Activated CD4-positive, alpha-beta memory T cell treated with anti-CD3 and anti-CD28 coated beads, Interleukin-2, amount 10 ng/mL, durations not matched to agents 7 days and 5 days (primary cell): Measurements from ENCODE around the gene PXN. TPM values are rescaled to one million over a fixed set of nuclear protein-coding genes. Genes with fewer than 3 reads are reported as not detected.

ENCODE experiments used
- CTCF ChIA-PET: fragments of 350-600 bp; sonication (Branson Sonifier 250); formaldehyde crosslinking; loops from one replicate; lab custom pipeline; 2021; ENCODE audit warnings: antibody characterized with exemption, inconsistent platforms; lab: Charles Lee
- POLR2A ChIA-PET: fragments of 350-600 bp; sonication (Branson Sonifier 250); formaldehyde crosslinking; loops from one replicate; lab custom pipeline; 2021; ENCODE audit warnings: antibody characterized with exemption; lab: Charles Lee
- DNase-seq: peaks from one replicate; pipeline ENCODE4 v3.0.0-alpha.2; 2020
- H3K27ac Mint-ChIP-seq: one replicate; pipeline ENCODE4 v1.8.0; 2021; ENCODE audit warnings: mild to moderate bottlenecking, mixed read lengths
- H3K27me3 Mint-ChIP-seq: one replicate; pipeline ENCODE4 v1.8.0; 2021; ENCODE audit warnings: mixed read lengths
- H3K36me3 Mint-ChIP-seq: one replicate; pipeline ENCODE4 v1.8.0; 2021; ENCODE audit warnings: low read depth, mixed read lengths
- H3K4me1 Mint-ChIP-seq: one replicate; pipeline ENCODE4 v1.8.0; 2021; ENCODE audit warnings: mixed read lengths
- H3K4me3 Mint-ChIP-seq: one replicate; pipeline ENCODE4 v1.8.0; 2021; ENCODE audit warnings: mild to moderate bottlenecking, mixed read lengths
- H3K9me3 Mint-ChIP-seq: one replicate; pipeline ENCODE4 v1.8.0; 2021; ENCODE audit warnings: mixed read lengths
- total RNA-seq, 2 experiments: library from RNA; stranded (reverse); gene quantifications; one replicate each; pipeline ENCODE4 v1.2.3, GENCODE V29; 2021

PXN gene
- total RNA-seq, 2 experiments from 2014 or later, result 271 to 274 TPM

DNA sequence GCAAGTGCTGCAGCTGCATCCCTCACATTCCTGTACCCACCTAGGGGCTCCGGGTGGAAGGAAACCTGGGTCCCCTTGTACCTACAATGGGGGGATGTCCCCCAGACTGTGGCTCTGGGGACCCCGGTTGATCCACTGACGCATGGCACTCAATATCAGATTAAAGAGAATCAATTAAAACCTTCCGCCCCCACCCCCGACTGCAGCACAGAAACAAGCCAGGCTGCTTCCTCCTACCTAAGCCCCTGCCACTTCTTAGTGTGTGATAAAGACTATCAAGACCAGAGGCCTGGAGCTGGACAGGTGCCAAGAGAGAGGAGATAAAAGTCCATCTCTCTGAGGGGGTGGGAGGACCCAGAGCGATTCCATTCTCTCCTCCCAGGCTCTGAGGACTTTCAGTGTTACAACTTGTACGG is 36.5 kb downstream of the PXN start:
- H3K4me3 Mint-ChIP-seq, result no peak overlapping the region
- POLR2A ChIA-PET, result interaction anchor here (1.0 to 10.3 kb wide), 7 partner anchors 9 to 111 kb away, joined by 3 to 330 read pairs (median 159); partner anchors contain the start of genes PXN, RNU4-1, RNU4-2 and RPLP0
- H3K4me1 Mint-ChIP-seq, result peaks cover 91% of the 10 kb centered on the region
- DNase-seq, result no peak
- H3K27me3 Mint-ChIP-seq, result no peaks in the 10 kb centered on the region
- H3K27ac Mint-ChIP-seq, result peak overlapping the region; percentile 94
- no peaks in the 10 kb centered on the region for H3K9me3 Mint-ChIP-seq
- peaks cover 49% of the 10 kb centered on the region for H3K36me3 Mint-ChIP-seq
- CTCF ChIA-PET, result interaction anchor here (1.1 to 9.7 kb wide), 16 partner anchors 10 to 97 kb away, joined by 3 to 561 read pairs (median 8); partner anchors contain the start of genes PXN, RNU4-1, RNU4-2 and RPLP0

DNA sequence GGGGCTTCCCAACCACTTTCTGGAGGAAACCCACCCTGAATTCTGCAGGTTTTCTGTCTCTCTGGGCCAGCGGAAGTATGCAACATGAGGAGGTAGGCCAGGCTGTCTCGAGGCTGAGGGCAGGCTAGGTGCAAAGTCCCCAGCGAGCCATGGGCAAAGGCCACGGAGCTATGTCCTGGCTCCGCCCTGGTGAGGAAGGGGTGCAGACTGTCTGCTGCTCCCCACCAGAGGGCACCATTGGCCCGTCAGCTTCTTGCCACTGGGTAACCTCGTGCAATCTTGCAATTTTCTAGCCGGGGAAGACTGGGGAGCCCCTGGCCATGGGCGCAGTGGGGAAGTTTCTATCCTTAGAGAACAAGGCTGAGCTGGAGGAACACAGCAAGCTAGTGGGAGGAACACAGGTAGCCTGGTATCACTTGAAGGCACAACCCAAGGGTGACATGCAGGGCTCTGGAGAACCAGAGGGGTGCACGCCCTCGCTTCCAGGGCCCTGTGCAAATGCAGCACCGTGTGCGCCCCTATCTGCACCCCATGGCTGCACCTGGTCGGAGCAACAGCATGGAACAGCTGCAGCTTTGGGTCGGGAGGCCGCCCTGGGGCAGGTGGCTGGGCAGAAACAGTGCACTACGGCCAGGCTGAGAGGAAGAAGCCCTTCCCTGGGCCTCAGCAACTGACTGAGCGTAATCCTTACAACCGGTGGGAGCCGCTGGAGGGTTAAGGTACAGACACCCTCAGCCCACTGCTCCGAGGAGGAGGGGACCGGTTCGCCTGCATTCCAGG is 37.0 kb downstream of the PXN start:
- ChIA-PET POLR2A (interaction anchor here (0.7 to 10.3 kb wide), 10 partner anchors 9 to 69 kb away, joined by 3 to 330 read pairs (median 6); partner anchors contain the start of genes PXN, RNU4-1, RNU4-2 and RPLP0), CTCF (interaction anchor here (0.5 to 9.7 kb wide), 30 partner anchors 8 to 628 kb away, joined by 3 to 561 read pairs (median 6); partner anchors contain the start of genes PXN, RAB35, RNU4-1 and RNU4-2)
- H3K4me1 Mint-ChIP-seq, result peaks cover 85% of the 10 kb centered on the region
- DNase-seq, result peak; percentile 91
- H3K4me3 Mint-ChIP-seq, result peak overlapping the region; percentile 47
- H3K9me3 Mint-ChIP-seq, result no peaks in the 10 kb centered on the region
- H3K27ac Mint-ChIP-seq, result peak overlapping the region; percentile 77
- H3K36me3 Mint-ChIP-seq, result peaks cover 47% of the 10 kb centered on the region
- H3K27me3 Mint-ChIP-seq, result no peaks in the 10 kb centered on the region

DNA sequence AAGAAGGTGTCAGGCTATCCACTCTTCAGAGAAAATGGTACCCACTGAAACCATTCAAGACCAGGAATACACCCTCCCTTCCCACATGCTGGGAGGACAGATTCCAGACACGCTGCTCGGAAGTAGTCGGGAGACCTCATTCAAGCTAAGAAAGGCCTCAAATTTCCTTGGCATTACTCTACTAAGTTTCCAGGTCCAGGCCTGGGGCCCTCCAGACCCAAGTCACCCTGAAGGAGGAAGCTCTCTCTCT is 37.6 kb downstream of the PXN start:
- POLR2A ChIA-PET, result interaction anchor here (0.7 to 10.3 kb wide), 10 partner anchors 9 to 69 kb away, joined by 3 to 330 read pairs (median 6); partner anchors contain the start of genes PXN, RNU4-1, RNU4-2 and RPLP0
- no peaks in the 10 kb centered on the region for H3K9me3 Mint-ChIP-seq
- H3K27ac Mint-ChIP-seq, result peak overlapping the region; percentile 22
- CTCF ChIA-PET, result interaction anchor here (0.5 to 9.7 kb wide), 30 partner anchors 8 to 629 kb away, joined by 3 to 561 read pairs (median 6); partner anchors contain the start of genes PXN, RAB35, RNU4-1 and RNU4-2
- no peak overlapping the region for H3K4me3 Mint-ChIP-seq
- peaks cover 80% of the 10 kb centered on the region for H3K4me1 Mint-ChIP-seq
- no peak for DNase-seq
- peaks cover 50% of the 10 kb centered on the region for H3K36me3 Mint-ChIP-seq
- no peaks in the 10 kb centered on the region for H3K27me3 Mint-ChIP-seq

DNA sequence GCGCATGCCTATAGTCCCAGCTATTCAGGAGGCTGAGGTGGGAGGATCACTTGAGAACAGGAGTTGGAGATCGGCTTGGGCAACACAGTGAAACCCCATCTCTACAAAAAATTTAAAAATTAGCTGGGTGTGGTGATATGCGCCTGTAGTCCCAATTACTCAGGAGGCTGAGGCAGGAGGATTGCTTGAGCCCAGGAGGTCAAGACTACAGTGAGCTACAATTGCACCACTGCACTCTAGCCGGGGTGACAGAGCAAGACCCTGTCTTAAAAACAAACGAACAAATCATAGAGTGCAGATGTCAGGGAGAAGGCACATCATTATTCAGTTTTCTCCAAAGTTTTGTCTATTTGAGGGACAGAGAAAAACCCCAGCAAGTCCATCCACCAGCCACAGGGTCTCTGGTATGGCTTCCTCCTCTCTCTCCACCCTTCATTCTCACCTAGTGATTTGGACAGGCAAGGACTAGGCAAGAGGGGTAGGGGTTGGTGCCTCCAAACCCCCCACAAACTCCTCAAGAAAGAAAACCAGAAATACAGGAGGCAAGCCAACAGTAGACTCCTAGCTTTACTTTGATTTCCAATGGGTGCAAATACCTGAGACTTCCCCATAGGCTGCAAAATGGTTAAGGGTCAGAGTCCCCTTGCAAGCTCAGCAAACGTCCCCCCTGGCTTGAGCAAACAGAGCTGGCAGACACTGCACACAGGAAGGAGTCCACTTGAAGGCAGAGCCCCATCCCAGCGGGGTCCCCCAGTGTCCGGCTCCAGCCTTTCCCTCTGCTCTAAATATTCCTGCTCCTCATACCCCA is 38.1 kb downstream of the PXN start:
- peaks cover 74% of the 10 kb centered on the region for H3K4me1 Mint-ChIP-seq

DNA sequence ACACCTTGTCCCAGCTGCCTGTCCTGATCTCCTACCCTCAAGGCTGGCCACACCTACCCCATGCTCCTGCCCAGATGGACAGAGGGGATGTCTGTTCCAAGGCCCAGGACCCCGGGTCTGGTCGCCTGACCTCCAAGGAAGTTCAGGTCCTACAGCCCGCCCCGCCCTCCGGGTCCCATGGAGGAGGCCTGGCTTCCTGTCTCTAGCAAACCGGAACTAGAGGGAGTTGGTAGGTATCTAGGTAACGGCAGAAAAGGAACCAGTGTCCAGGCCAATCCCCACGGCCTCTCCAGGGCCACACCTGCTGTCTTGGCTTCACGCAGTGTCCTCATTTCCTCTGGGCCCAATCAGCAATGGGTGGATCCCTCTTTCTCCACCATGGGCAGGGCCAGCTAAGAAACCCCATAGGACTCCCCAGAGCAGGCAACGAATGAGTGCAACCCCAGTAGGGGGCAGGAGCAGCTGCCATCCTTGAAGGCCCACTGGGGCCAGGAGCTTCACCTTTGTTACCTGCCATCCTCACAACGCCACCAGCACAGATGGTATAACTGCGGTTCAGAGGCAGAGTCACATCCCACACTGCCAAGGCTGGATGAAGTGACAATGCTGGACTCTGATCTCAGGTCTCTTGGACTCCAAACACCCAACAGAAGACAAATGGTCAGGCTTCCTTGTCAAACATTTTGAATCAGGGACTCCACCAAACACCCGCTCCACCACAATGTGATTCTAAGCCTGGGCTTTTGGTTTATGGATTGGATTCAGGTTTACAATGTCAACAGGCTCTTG is 39.5 kb downstream of the PXN start:
- peak overlapping the region; percentile 84 for H3K27ac Mint-ChIP-seq
- H3K4me1 Mint-ChIP-seq, result peaks cover 60% of the 10 kb centered on the region

More for the DNA sequence above, 38.1 kb downstream of the PXN start:
- POLR2A ChIA-PET, result interaction anchor here (0.7 to 10.3 kb wide), 10 partner anchors 8 to 70 kb away, joined by 3 to 330 read pairs (median 6); partner anchors contain the start of genes PXN, RNU4-1, RNU4-2 and RPLP0
- Mint-ChIP-seq H3K9me3 (no peaks in the 10 kb centered on the region), H3K4me3 (no peak overlapping the region), H3K27ac (peak overlapping the region; percentile 26), H3K27me3 (no peaks in the 10 kb centered on the region), H3K36me3 (peaks cover 51% of the 10 kb centered on the region)
- DNase-seq, result no peak
- CTCF ChIA-PET, result interaction anchor here (0.6 to 9.7 kb wide), 30 partner anchors 7 to 179 kb away, joined by 3 to 561 read pairs (median 6); partner anchors contain the start of genes PXN, RAB35, RNU4-1 and RNU4-2

DNA sequence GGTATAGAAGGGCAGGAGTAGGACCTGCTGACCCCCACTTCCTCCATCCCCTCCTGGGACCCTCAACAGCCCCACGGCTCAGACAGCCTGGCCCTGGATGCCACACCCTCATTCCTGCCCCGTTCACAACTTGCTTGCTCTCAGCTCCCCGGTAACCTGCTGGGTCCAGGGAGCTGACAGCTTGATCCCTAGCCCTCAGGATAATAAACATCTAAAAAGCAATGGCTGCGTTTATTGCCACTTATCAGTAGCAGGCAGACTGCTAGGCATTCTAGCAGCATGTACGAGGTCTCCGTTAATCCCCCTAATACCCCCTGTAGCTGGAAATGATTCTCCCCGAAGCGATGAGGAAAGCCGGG is 40.4 kb downstream of the PXN start:
- Mint-ChIP-seq H3K27me3 (no peaks in the 10 kb centered on the region), H3K4me3 (no peak overlapping the region), H3K9me3 (no peaks in the 10 kb centered on the region), H3K27ac (peak overlapping the region; percentile 84), H3K36me3 (peaks cover 60% of the 10 kb centered on the region), H3K4me1 (peaks cover 52% of the 10 kb centered on the region)
- no peak for DNase-seq
- CTCF ChIA-PET, result interaction anchor here (0.7 to 9.7 kb wide), 5 partner anchors 10 to 39 kb away, joined by 3 to 561 read pairs (median 40); partner anchors contain the start of genes PXN and RPLP0
- POLR2A ChIA-PET, result interaction anchor here (8.2 to 10.3 kb wide), 4 partner anchors 26 to 66 kb away, joined by 159 to 330 read pairs (median 256); partner anchors contain the start of genes PXN, RNU4-1, RNU4-2 and RPLP0

More for the DNA sequence above, 39.5 kb downstream of the PXN start:
- ChIA-PET POLR2A (interaction anchor here (8.2 to 10.3 kb wide), 4 partner anchors 26 to 65 kb away, joined by 159 to 330 read pairs (median 256); partner anchors contain the start of genes PXN, RNU4-1, RNU4-2 and RPLP0), CTCF (interaction anchor here (0.7 to 9.7 kb wide), 9 partner anchors 9 to 65 kb away, joined by 3 to 561 read pairs (median 40); partner anchors contain the start of genes PXN, RNU4-1, RNU4-2 and RPLP0)
- no peaks in the 10 kb centered on the region for H3K27me3 Mint-ChIP-seq
- peak overlapping the region; percentile 55 for H3K4me3 Mint-ChIP-seq
- no peaks in the 10 kb centered on the region for H3K9me3 Mint-ChIP-seq
- peaks cover 55% of the 10 kb centered on the region for H3K36me3 Mint-ChIP-seq
- DNase-seq, result peak; percentile 35

DNA sequence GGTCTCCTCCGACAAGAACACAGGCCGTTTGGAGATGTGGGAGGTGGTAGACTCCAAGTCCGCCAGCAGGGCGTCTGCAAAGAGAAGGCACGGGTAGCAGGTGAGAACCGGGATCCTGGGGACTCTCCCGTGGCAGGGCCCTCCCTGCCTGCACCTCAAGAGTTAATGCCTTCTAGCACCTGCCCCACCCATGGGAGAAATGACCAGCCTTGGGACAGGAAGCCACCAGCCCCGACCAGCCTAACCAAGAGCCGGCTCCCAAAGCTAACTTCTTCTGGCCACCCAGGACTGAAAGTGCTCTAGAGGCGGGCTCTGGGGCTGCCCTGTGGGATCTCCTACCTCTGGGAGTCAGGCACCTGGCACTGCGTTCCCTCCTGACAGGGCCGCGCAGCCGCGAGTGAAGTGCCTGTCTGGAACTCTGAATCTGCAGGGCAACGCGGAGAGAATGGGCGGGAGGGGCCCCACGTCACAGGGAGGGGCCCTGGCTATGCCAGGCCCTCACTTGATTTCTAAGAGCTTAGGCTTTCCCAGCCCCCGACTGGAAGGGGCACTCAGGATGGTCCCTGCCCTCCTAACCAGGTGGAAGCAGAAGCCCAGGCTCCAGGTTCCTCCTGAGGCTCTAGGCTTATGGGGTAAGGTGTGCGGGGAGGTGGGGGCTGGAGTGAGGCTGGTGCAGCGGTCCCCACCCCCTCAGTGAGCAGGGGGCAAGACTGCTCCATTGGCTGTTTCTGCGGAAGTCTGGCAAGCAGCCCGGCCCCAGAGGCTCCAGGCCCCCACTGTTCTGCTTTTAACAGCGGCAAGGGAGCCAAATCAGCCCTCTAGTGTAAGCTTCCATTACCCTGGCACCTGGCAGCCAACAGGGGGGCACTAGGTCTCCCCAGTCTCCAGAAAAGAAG is 41.0 kb downstream of the PXN start:
- no peak overlapping the region for H3K4me3 Mint-ChIP-seq
- POLR2A ChIA-PET, result interaction anchor here (0.8 to 10.3 kb wide), 5 partner anchors 23 to 67 kb away, joined by 3 to 330 read pairs (median 159); partner anchors contain the start of genes RNU4-1, RNU4-2 and RPLP0

DNA sequence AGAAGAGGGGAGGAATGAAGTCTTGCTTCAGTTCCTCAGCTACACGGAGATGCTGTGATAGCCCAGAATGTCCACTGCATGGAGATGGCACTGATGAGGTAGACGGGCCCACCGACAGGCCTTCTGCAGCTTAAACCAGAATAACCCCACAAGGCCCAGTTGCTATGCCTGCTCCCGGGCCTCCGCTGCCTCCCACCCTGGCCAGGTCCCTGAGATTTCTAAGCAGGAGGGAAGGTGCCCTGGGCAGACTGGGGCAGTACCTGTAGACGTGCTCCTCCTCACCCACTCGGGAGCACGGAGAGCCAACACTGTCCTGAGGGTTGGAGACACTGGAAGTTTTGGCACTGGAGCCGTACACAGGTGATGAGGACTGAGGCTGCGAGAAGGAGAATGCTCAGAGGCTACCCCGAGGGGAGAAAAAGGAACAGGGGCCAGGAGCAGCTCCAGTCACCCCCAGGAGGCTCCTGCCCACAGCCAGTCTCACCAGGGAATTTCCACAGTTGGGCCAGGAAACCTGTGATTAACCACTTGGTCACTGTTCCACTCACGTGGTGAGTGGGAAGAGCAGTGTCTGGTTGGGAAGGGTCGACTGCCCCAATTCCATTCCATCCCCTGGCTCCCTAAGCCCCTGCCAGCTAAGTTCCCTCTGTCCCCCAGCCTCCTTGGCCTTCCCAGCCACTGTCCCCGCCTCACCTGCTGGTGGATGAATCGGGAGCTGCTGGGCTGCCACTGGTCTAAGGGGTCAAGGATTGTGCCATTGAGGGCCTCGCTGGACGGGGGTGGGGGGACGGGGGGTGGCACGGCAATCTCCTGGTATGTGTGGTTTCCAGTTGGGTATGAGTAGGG is 41.8 kb downstream of the PXN start:
- Mint-ChIP-seq H3K27me3 (no peaks in the 10 kb centered on the region), H3K9me3 (no peaks in the 10 kb centered on the region), H3K4me3 (no peak overlapping the region), H3K36me3 (peaks cover 73% of the 10 kb centered on the region), H3K27ac (no peak overlapping the region), H3K4me1 (peaks cover 37% of the 10 kb centered on the region)
- CTCF ChIA-PET, result interaction anchor here (0.5 to 9.7 kb wide), 2 partner anchors 41 to 95 kb away, joined by 4 to 561 read pairs; partner anchors contain the start of gene PXN
- DNase-seq, result no peak
- POLR2A ChIA-PET, result interaction anchor here (1.3 to 10.3 kb wide), 5 partner anchors 22 to 68 kb away, joined by 3 to 330 read pairs (median 56); partner anchors contain the start of genes PXN, RNU4-1, RNU4-2 and RPLP0

More for the DNA sequence above, 41.0 kb downstream of the PXN start:
- Mint-ChIP-seq H3K9me3 (no peaks in the 10 kb centered on the region), H3K27me3 (no peaks in the 10 kb centered on the region), H3K27ac (peak overlapping the region; percentile 84), H3K4me1 (peaks cover 45% of the 10 kb centered on the region), H3K36me3 (peaks cover 66% of the 10 kb centered on the region)
- no peak for DNase-seq
- CTCF ChIA-PET, result interaction anchor here (1.4 to 9.7 kb wide), 3 partner anchors 10 to 40 kb away, joined by 3 to 561 read pairs (median 92); partner anchors contain the start of genes PXN and RPLP0

DNA sequence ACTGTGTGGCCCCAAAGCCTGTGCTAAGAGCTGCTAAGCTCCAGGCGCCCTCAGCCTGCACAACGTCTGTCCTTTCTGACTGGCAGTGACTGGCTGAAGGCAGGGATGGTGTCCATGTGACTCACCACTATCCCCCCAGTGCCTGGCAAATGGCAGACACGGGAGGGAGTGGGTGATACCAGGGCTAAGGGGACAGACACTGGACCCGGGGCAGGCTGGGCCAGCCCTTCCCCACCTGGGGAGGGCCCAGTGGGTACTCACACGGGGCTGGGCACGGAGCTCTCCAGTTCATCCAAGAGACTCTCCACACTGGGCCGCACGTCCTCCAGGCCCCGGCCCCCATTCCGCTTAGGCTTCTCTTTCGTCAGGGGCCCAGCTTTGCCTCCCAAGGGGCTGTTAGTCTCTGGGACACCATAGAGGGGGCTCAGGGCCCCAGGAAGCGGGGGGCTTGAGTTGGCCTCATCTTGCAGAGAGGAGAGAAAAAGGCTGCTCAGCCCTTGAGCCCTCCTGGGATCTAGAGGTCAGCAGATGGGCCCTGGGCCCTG is 43.2 kb downstream of the PXN start:
- Mint-ChIP-seq H3K27ac (no peak overlapping the region), H3K36me3 (peaks cover 73% of the 10 kb centered on the region), H3K4me1 (peaks cover 24% of the 10 kb centered on the region), H3K9me3 (no peaks in the 10 kb centered on the region), H3K27me3 (no peaks in the 10 kb centered on the region), H3K4me3 (no peak overlapping the region)
- ChIA-PET POLR2A (interaction anchor here (1.2 to 7.9 kb wide), 4 partner anchors 9 to 69 kb away, joined by 3 to 56 read pairs (median 14); partner anchors contain the start of genes PXN, RNU4-1, RNU4-2 and RPLP0), CTCF (interaction anchor here (1.3 to 2.2 kb wide), 2 partner anchors 19 to 44 kb away, joined by 4 to 8 read pairs; partner anchors contain the start of gene PXN)
- DNase-seq, result no peak
